NOMO-1 (cell line): ENCODE data around the gene MITF.

ENCODE experiments used
- DNase-seq, 2 experiments: peaks; one replicate each; lab custom pipeline; 2025; ENCODE audit not compliant: unreplicated experiment in 2 of 2; lab: John Stamatoyannopoulos, UW

Gene MITF

DNA sequence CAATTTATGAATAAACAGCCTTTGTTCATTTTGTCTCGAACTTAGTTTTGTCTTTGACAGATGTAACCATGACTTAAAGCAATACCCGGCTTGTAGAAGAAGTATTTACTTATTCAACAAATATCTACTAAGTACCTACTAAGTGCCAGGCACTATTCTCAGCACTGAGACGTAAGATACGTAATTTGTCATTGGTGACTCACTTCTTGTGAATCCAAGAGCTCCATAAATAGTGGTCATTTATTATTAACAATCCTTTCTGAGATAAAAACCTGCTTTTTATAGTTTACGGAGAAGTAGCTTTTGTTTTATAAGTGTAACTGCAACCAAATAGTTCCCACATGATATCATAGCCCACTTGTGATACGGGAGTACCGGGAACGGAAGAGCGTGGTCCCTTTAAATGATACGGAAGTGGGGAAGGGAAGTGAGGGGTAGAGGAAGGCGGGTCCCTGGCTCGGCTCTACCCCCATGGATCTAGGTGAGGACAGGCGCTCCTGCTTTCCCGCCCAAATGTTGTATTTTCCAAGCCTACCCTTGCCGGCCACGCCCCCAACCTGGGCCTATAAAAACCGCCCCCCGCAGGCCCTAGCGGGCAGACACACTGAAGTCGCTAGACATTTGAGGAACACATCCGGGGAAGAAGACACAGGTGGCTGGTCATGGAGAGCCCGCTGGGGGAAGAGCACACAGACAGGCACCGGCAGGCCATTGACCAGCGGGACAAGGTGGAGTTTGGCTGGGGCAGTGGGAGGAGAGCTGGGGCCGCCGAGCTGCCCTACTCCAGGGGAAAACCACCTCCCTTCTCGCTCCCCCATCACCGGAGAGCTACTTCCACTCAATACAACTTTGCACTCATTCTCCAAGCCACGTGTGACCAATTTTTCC lies 260.1 kb downstream of the MITF start, which contains the start of gene SAMMSON:
Gene SAMMSON (plus strand): TSS at position 594 of the 888 bp plus-strand sequence.
- DNase-seq = peak; percentile 86 to 94

DNA sequence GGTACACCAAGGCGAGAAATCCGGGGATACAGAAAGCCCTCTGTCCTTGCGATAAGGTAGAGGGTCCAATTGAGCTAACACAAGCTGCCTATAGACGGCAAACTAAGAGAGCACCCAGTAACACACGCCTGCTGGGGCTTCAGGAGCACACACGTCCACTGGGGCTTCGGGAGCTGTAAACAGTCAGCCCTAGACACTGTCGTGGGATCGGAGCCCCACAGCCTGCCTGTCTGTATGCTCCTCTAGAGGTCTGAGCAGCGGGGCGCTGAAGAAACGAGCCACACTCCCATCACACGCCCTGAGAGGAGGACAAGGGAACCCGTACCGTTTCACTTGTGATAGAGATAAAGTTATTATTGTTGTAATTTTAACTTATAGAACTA lies 260.8 kb downstream of the MITF start:
- DNase-seq = peak; percentile 34 to 51

DNA sequence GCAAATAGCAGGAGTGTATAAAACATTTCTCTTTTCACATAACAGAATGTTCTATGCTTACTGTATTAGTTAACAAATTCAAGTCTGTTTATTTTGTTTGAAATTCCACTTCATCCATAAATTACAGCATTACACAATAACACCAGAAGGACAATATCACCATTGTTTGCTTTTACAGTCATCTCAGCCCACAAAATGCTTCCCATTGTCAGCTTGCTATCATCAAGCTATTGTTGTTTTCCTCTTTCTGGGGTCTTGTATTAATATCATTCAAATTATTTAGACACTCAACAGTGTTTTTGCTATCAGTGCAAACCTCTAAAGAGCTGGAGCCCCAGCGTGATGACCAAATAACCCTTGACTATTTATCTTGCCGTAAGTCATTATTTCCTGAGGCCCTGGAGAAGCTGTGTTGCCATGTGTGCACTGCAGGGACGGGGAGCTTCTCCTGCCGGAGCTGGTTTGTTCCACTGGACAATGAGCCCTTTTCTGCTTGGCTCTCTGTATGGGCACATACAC lies 261.4 kb downstream of the MITF start:
- no peak for DNase-seq

DNA sequence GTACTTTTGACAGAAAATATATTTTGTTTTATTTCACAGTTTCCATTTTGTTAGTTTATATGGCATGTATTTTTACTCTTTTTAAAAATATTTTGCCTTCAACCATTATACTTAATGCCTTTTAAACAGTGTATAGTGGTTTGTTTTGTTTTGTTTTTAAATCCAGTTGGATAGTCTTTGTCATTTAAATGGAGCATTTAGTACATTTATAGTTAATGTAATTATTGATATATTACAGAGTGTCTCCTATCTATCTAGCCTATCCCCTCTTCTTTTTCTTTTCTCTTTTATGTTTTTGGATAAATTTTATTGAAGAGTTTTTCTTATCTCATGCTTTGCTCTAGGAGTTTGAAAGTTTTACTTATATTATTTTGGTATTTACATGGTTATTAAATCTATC lies 263.9 kb downstream of the MITF start:
- no peak for DNase-seq

DNA sequence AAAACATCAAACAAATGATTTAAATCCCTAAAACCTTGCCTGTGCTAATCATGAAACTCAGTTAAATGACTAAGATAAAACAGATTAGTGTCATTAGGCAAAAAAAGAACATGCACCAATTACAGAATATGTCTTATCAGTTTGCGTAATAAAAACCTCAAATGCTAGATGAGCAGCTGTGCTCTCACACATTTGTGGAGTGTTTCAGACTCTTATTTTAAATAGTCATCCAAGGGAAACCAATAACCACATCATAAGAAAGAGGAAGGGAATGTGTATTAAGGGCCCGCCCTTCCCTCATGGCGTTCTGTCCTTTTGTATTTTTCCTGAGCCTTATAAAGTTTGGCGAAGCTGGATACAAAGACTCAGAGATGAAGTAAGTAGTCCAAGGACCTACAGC lies 266.8 kb downstream of the MITF start:
- peak; percentile 27 to 72 for DNase-seq

DNA sequence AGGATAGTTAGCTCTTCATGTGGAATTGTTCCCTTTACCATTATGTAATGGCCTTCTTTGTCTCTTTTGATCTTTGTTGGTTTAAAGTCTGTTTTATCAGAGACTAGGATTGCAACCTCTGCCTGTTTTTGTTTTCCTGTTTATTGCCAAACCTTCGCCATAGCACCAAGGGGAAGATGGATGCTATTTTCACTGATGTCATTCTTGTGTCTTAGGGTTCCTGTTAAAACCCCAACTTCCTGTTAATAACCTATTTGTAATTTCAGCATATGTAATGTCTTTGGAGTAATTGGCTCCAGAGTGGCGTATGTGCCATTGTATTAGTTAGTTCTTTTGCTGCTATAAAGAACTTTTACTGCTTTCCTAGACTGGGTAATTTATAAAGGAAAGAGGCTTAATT lies 271.1 kb downstream of the MITF start:
- no peak for DNase-seq

DNA sequence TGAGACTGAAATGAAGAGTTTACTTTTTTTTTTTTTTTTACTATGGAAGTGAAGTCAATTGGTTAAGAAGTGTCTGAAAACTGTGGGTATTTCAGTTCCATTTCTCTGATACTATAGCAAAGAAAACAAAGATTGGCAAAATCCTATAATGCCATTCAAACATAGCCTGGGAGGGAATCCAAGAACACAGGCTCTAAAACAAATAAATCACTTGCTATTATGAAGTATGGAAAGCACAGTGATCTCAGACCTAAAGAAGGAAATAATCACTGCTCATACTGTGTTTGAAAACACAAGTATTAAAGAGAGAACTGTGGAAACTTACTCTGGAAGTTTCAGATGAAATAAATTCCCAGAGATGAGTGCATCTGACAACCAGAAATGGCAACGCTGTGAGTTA lies 272.3 kb downstream of the MITF start:
- no peak for DNase-seq
